ENCODE data around the gene FAM184A.
"Not testable (repeated sequence)": the region's sequence is repeated elsewhere in the genome, so short reads cannot be mapped to it uniquely, and the experiment has no call there.

Gene FAM184A

DNA sequence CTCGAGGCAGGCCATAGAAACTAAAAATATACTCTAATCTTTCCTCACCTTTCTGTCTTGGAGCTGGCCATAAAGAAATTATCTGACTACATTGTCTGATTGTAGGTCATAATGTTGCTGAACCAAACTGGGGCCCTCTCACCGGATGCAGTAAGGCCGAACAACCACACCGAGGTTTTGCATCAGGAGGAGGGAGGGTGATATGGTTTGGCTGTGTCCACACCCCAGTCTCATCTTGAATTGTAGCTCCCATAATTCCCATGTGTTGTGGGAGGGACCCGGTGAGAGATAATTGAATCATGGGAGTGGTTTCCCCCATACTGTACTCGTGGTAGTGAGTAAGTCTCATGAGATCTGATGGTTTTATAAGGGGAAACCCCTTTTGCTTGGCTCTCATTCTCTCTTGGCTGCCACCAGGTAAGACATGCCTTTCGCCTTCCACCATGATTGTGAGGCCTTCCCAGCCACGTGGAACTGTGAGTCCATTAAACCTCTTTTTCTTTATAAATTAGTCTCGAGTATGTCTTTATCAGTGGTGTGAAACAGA, 19.4 kb upstream of the FAM184A start:
- not testable (repeated sequence) for DNase-seq

DNA sequence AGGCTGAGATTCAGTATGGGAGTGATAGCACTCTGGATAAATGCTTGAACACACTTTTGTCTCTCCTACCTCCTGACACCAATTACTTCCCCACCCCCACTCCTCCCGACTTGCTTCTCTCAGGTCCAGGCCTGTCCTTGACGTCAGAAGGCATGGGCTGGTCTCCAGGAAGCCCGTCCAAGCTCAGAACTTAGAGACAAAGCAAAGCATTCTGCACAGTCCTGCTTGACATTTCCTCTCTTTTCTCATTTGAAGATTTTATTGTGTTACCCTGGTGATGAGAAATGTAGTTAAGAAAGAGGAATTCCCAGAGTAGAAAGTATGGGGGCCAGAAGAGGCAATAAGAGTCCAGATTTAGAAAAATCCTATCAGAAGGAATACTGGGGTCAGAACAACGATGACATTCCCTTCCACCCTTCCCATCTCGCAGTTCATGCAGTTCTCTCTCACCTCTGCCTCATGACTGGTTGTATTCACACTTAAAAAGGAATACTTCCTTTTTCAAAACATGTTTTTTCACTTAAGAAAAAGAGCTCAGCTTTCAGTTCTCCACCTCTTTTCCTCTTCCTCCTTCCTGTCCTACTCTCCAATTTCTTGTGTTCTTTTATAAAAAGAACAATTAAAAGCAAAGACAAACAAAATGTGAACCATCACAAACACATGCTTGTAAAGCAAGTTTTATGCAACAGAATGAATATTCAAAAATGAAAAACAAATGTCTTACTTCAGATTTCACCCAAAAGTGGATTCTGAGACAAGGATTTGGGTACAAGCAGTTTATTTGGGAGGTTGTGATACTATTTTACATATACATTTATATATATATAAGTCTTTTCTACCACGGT, 18.5 kb upstream of the FAM184A start:
- DNase-seq = no peak

DNA sequence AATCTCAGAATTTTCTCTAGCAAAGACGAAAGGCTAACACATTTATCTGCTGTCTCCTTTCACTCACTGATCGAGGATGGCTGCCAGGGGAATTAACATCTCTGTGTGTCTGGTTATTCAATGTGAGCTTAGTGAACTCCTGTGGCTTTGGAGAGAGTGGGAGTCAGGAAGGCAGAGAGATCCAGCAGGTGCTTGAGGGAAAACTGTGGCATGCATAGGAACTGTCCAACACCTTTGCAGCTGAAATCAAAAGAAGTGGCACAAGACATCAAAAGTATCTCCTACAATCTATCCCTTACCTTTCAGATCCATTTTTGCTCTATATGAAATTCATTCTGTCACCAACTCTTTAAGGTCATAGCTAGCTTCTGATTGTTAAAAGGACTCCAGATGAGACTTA, 11.8 kb upstream of the FAM184A start:
- no peak for DNase-seq

DNA sequence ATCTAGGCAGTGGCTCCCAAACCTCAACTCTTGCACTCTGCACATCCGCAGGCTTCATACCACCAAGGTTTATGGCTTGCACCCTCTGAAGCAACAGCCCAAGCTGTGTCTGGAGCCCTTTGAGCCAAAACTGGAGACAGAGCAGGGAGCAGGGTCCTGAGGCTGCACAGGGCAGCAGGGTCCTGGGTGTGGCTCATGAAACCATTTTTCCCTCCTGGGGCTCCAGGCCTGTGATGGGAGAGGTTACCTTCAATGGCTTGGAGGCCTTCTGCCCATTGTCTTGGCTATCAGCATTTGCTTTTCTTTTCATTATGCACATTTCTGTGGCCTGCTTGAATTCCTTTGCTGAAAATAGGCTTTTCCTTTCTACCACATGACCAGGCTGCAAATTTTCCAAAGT, 6.3 kb upstream of the FAM184A start:
- DNase-seq = no peak

DNA sequence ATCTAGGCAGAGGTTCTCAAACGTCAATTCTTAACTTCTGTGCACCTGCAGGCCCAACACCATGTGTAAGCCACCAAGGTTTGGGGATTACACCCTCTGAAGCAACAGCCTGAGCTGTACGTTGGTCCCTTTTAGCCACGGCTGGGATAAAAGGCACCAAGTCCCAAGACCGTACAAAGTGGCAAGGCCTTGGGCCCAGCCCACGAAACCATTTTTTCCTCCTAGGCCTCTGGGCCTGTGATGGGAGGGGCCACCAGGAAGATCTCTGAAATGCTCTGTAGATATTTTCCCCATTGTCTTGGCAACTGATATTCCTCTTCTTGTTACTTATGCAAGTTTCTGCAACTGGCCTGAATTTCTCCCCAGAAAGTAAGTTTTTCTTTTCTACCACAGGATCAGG, 4.5 kb upstream of the FAM184A start:
- DNase-seq = no peak

DNA sequence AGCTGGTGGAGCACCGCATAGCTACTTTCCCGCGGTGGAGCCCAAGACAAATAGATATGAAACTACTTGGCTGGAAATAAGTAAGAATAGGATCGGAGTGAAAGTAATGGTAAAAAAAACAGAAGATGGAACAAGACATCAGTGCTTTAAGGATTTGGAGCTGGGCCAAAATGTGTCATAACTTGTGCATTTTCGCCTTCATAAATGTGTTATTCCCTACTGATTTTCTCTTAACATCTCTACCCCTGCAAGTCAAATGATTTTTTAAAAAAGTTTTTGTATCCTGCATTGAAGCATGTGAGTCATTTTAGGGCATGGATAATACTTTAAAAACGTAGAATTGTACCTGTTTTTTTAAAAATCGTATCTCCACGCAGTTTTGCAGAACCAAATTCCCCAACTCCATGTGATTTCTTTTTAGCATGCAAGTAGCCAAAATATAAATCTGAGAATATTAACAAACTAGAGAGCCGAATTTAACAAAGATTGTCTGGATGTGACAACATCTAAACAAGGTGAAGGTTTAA, 882 bp upstream of the FAM184A start:
- DNase-seq = no peak

DNA sequence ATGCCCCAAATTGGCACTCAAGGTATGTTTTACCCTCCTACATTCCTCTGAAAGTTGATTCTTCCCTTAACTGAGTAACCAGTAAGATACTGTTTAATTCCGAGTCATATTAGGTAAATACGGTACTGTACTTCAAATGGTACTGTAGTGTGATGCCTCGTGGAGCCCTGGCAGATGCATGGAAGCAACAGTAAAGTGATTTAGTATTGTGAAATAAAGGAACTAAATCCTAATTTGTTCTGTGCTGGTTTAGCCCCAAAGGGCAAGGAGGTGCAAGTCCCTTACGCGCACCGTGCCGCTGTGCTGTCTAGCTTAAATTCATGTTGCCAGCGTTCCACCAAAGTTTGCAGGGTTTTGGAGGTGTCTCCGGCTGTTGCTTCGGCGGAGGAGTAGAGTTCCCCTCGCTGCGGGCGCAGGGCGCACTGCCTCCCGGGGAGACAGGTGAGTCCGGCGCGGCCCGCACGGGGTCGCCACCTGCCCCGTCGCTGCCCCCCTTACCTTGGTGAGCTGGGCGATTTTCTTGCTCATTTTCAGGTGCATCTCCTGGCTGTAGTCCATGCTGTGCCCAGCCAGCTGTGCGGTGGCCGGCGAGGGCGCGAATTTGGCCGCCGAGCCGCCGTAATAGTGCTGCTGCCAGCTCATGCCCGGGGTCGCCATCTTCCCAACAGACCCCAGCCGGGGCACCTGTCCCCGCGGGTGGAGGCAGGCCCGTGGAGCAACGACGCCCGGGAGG, 655 bp downstream of the FAM184A start:
- no peak for DNase-seq

DNA sequence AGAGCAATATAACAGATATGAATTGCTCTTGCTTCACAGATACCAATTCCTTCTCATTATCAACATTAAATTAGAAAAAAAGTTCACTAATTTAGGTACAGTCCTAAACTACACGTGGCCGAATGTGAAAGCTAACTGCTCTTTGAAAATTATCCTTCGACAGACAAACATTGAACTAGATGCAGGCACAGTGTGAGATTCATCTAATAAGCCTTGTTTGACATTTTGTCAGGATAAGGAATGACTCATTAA, 1.1 kb downstream of the FAM184A start:
- no peak for DNase-seq

DNA sequence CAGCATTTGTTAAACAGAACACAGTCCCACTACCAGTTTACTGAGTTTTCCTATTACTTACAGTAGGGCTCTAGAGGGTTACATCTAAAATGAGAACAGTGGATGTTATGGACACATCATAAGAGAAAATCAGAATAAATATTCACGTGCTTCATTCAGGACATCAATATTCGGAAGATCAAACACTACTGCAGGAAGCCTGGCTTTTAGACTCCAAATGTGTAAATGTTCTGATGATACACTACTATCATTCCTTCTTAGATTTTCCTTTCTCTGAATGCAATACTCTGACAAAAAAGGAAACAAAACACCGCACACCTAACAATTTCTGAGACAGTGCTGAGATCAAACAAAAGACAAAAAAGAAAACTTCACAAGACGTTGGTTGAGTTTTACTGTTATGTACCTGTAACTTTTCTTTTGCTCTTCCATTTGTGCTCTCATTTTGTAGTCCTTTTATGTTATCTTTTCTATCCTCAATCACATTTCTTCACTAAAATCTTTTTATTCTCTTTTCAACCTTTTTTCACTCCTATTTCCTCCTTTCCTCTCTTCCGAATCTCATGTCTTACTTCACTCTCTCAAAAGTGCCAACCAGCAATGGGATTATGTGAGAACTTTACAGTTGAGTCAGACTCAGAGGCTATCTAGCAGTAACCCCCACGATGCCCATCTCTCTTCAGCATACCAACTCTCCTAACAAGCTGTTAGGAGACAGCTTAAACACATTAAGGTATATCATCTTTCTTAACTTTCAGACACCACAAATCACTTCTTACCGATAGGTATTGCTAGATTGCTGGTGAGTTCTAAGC, 1.7 kb downstream of the FAM184A start:
- DNase-seq = no peak

DNA sequence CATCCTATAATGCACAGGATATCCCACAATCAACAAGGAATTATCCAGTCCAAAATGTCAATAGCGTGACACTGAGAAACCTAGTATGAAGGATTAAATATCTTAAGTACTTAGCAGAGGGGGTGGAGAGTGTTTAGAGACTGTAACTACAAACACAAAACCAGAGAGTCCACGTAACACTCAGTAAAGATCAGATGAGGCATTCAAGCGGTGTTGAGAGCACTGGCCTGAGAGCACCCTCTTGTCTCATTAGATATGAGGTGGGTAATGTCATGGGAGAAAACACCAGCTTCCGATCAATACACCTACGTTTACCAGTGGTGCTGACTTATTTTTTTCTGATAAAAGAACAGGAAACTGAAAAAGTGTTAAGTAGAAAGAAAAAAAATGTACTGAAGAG, 2.3 kb downstream of the FAM184A start:
- no peak for DNase-seq

DNA sequence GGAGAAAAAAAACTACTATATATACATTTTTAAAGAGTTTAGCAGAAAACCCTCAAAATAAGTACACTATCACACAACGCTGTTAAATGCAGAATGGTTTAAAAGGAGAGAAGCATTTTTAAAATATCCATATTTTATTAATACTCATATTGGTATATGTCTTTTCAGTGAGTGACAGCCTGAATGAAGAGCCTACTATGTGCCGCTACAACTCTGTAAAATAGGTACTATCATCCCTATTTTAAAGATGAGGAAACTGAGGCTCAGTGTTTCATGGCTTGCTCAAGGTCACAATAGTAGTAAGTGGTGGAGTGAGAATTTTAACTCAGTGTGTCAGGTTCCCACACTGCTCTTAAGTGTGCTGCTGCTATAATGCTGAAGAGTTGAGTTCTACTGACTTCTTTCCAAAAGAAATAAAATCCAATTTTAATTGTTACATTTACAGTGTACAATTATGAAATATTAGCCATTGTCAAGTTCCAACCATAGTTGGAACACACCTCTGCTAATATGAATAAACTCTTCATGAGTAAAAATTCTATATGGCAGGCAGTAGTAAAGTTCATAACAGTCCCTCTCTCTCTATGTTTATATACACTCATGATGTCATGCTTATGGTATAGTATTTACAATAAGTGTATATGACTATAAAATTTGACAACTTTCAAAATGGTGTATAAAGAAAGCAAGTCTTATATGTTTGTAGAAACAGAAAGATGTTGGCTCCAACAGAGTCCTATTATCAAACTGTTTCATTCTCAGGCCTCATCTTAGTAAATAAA, 3.1 kb downstream of the FAM184A start:
- no peak for DNase-seq

DNA sequence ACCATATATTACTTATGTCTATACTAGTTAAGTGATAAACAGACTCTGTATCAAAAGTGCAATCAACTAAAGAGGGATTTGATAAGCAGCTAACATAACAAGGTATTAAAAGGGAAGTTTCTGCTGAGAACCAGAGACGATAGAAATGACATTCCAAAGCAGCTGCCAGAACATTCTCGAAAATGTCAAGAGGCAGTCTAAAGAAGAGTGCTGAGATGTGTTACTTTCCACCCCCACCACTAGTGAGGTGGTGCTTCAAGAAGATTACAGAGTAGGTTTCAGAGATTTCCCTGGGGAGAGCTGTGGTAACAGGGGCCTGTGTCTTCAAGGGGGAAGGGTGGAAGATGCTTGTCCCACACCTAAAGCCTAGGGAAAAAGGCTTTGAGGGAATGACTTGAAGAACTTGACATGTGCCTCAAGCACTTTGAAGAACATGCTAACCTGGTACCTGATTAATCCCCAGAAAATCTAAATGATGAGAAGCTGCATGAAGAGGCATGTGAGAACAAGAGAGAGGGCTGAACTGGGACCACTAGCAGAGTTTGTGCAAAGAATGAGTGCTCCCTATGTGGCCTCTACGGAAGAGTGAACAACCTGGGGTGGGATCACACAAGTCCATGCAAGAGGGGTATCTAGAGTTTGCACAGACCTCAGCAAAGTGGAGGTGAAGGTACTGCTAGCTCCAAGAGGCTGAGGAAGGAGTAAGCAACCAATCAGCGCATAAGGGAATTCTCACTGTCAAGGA, 5.0 kb downstream of the FAM184A start:
- DNase-seq = no peak

DNA sequence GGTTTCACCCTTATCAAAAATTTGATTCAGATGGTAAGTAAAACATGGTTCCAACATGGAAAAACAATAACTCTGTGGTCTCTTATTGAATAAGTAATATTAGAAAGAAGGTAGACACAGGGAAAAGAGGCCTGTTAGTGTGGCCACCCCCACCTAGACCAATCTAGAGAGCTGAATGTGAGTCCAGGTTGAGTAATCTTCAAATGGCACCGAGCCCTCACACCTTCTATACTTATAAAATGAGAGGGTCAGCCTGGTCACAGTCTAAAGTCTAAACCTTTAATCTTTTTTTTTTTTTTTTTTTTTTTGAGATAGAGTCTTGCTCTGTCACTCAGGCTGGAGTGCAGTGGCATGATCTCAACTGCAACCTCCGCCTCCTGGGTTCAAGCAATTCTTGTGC, 6.9 kb downstream of the FAM184A start:
- no peak for DNase-seq

DNA sequence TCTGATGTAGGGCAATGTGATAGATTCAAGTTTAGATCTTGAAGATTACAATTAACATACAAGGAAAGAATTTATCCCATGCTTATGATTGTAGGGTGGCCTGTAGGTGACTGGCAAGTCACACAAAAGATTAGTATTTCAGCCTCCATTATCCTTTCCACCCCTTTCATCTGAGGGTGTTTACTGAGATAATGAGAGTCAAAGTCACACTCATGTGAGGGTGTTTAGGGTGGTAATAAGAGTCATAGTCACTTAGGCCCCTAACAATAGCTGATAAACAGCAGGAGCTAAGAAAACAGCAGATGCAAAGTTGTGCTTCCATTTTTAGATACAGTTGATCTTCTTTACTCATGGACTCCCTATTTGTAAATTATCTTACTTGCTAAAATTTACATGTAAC, 11.4 kb downstream of the FAM184A start:
- no peak for DNase-seq

DNA sequence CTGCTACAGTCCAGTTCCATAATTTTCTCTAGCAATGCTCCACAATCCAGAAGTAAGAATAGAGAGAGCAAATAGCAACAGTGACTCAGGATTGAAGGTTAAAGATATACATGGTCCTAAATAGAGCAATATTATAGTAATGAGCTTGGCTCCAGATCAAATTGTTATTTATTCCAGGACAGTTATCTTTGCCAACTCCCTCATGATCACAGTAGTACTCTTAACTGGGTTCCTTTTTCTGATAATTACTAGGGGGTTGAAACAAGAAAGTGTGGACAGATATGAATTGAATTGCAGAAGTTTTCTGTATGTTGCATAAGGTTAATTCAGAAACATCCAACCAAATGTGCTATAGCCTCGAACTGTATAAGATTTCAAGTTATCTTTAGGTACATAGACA, 11.9 kb downstream of the FAM184A start:
- DNase-seq = no peak

DNA sequence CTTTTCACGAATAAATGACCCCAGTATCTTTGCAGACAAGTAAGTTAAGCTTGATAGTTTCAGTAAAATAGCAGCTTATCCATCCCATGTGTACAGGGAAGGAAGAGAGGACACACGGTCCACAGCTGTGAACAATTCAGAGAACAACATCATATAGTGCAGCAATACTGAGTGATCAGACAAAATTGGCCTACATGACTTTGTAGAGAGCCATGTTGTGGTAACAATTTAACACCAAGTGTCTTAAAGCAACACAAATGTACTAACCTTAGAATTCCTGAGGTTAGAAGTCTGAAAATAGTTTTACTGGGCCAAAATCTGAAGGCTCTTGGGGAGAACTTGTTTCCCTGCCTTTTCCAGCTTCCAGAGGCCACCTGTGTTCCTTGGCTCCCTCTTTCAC, 12.5 kb downstream of the FAM184A start:
- DNase-seq = no peak

DNA sequence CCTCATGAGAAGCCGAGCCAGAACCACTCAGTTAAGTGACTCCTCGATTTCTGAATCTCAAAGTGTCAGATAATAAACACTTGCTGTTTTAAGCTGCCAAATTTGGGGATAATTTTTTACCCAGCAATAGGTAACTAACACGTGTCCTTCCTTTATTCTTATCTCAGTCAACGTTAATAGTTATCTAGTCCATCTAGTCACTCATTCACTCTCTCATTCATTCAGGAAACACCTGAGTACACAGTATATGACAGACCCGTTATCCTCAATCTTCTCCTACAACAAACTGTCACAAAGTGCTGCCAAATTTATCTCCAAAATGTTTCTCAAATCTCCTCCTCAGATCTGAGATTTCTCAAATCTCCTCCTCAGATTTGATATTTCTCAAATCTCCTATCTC, 13.1 kb downstream of the FAM184A start:
- DNase-seq = no peak

DNA sequence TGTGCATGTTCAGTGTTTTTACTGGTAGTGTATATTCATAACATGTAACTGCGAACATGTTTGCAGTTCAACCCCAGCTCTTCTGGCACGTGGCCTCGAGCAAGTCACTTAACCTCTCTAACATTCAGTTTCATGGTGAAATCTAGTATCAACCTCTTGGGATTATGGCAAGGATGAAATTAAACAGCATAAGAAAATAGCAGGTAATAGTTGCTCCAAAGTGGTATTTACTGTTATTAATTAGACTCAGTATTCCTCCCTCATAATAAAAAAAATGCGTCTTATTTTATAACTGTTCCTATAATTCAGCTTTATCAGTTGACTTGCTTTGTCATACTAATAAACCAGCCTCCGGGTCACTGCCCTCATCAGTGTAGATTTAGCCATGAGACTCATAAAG, 15.0 kb downstream of the FAM184A start:
- no peak for DNase-seq

DNA sequence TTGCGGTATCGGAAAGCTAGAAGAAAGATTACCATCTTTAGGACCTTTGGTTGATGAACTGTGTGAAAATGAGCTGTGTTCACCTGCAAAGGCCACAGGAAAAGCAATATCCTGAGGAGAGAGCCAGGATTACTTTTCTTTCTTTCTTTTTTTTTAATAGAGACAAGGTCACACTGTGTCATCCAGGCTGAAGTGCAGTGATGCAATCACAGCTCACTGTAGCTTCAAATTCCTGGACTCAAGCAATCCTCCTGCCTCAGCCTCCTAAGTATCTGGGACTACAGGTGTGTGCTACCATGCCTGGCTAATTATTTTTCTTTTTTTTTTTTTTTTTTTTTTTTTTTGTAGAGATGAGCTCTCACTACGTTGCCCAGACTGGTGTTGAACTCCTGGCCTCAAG, 17.2 kb downstream of the FAM184A start:
- no peak for DNase-seq

DNA sequence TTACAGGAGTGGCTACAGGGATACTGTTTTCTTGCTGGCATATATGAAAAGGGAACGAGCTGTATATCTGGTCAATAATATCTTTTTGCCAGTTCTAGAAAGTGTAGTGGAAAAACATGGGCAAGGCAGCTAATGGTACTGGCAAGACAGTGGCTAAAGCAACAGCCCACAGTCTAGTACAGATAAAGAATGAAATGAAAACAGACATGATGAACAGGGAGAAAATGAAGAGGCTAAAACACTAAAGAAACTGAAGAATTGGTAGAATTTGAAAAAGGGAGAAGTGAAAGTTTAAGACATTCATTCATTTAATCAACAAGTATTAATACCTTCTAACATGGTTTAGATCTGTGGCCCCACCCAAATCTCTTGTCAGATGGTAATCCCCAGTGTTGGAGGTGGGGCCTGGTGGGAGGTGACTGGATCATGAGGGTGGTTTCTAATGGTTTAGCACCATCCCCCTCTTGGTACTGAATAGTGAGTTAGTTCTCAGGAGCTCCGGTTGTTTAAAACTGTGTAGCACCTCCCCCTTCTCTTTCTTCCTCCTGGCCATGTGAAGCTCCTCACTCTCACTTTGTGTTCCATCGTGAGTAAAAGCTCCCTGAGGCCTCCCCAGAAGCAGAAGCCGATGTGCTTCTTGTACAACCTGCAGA, 18.1 kb downstream of the FAM184A start:
- DNase-seq = no peak

DNA sequence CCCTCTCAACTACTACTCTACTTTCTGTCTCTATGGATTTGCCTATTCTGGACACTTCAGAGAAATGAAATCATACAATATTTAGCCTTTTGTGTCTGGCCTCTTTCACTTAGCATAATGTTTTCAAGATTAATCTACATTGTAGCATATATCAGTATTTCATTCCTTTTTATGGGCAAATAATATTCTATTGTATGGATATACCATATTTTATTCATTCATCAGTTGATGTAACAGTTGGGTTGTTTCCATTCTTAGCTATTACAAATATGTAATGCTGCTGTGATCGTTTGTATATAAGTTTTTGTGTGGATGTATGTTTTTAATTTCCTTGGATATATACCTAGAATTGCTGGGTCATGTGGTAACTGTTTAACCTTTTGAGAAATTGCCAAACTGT, 23.4 kb downstream of the FAM184A start:
- DNase-seq = no peak
